Measurements from ENCODE around the gene CTU2. TPM values are rescaled to one million over a fixed set of nuclear protein-coding genes. Genes with fewer than 3 reads are reported as not detected.

The CTU2 gene
- total RNA-seq, 2 donors from 2014 or later: 15.0 to 19.1 TPM

GRCh38 chr16:88762258-88762870 lies 56.1 kb downstream of the CTU2 start:
- Histone ChIP-seq H3K4me1 (replicated peaks) (peaks cover 61% of the 10 kb centered on the region), H3K9me3 (no peaks in the 10 kb centered on the region), H3K27ac (peak overlapping the region; percentile 87 to 95), H3K36me3 (no peaks in the 10 kb centered on the region), H3K27me3 (replicated peaks; ENCODE audit: insufficient read depth) (no peaks in the 10 kb centered on the region), H3K4me3 (no peak overlapping the region)
- intact Hi-C loops (cut with DNase I): no loop called here
- WGBS: 71% methylated on average over 9 of the region's 16 CpGs
- no peak for DNase-seq (ENCODE audit: low spot score)
- TF ChIP-seq, protein P1, sequence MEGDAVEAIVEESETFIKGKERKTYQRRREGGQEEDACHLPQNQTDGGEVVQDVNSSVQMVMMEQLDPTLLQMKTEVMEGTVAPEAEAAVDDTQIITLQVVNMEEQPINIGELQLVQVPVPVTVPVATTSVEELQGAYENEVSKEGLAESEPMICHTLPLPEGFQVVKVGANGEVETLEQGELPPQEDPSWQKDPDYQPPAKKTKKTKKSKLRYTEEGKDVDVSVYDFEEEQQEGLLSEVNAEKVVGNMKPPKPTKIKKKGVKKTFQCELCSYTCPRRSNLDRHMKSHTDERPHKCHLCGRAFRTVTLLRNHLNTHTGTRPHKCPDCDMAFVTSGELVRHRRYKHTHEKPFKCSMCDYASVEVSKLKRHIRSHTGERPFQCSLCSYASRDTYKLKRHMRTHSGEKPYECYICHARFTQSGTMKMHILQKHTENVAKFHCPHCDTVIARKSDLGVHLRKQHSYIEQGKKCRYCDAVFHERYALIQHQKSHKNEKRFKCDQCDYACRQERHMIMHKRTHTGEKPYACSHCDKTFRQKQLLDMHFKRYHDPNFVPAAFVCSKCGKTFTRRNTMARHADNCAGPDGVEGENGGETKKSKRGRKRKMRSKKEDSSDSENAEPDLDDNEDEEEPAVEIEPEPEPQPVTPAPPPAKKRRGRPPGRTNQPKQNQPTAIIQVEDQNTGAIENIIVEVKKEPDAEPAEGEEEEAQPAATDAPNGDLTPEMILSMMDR (IDR thresholded peaks at IDR 0.05): no peak
- TF ChIP-seq POLR2A (IDR thresholded peaks at IDR 0.05) (no peak), POLR2AphosphoS5 (IDR thresholded peaks at IDR 0.05) (no peak)

DNA sequence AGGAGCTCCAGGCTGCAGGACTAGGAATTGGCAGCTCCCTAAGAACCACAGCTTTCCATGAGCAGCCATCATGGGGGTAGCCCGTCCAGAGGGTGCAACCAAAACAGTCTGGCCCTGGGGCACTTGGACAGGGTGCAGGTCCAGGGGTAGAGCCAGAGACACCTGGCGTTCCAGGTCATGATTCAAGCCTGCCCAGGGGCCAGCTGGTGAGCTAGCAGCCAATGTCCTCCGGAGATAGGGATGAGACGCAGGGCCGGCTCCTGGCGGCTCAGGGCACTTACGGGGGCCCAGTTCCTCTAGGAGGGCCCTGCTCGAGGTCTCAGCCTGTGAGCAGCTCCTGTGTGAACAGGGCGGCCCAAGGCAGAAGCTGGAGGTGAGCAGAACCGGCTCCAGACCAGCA lies 56.6 kb downstream of the CTU2 start:
- WGBS: 82% methylated on average over 10 of the region's 10 CpGs
- no peaks in the 10 kb centered on the region for H3K27me3 ChIP-seq (replicated peaks; ENCODE audit: insufficient read depth)
- H3K27ac ChIP-seq: peak overlapping the region; percentile 87 to 95
- TF ChIP-seq, protein P1 (IDR thresholded peaks at IDR 0.05): no peak
- TF ChIP-seq POLR2A (IDR thresholded peaks at IDR 0.05): no peak
- no peak for TF ChIP-seq POLR2AphosphoS5 (IDR thresholded peaks at IDR 0.05)
- H3K4me3 ChIP-seq: no peak overlapping the region
- no peaks in the 10 kb centered on the region for H3K9me3 ChIP-seq
- no peak for DNase-seq (ENCODE audit: low spot score)
- peaks cover 56% of the 10 kb centered on the region for H3K4me1 ChIP-seq (replicated peaks)
- no peaks in the 10 kb centered on the region for H3K36me3 ChIP-seq
- intact Hi-C loops (cut with DNase I): no loop called here

DNA sequence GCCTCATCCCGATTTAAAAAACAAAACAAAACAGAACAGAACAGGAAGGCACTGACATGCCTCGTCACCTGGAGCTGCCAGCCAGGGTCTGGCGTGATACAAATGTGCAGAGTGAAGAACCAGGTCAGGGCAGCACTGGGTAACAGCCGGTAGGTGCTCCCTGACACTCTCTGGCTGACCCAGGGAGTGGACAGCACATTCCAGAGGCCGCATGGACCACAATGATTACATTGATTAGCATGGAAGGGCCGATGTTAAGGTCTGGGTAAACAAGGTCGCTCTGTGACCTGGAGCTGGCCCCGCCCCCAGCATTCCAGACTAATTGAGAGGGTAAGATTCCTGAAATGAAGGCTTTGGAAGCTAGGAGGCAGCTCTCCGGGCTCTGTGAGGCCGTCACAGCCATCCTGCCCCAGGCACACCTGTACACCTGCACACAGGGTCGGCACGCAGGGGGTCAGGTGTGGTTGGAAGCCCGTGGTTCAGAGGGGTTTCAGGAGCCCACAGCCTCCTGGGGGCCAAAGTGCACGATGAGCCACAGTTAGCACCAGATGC lies 57.3 kb downstream of the CTU2 start:
- 63% methylated on average over 14 of the region's 14 CpGs for WGBS
- DNase-seq (ENCODE audit: low spot score): no peak
- TF ChIP-seq POLR2A (IDR thresholded peaks at IDR 0.05) (no peak), POLR2AphosphoS5 (IDR thresholded peaks at IDR 0.05) (no peak)
- TF ChIP-seq, protein P1 (IDR thresholded peaks at IDR 0.05): no peak
- Histone ChIP-seq H3K4me3 (no peak overlapping the region), H3K27me3 (replicated peaks; ENCODE audit: insufficient read depth) (no peaks in the 10 kb centered on the region), H3K4me1 (replicated peaks) (peaks cover 57% of the 10 kb centered on the region), H3K36me3 (no peaks in the 10 kb centered on the region), H3K27ac (peak overlapping the region; percentile 87 to 95), H3K9me3 (no peaks in the 10 kb centered on the region)
- intact Hi-C loops (cut with DNase I): no loop called here

DNA sequence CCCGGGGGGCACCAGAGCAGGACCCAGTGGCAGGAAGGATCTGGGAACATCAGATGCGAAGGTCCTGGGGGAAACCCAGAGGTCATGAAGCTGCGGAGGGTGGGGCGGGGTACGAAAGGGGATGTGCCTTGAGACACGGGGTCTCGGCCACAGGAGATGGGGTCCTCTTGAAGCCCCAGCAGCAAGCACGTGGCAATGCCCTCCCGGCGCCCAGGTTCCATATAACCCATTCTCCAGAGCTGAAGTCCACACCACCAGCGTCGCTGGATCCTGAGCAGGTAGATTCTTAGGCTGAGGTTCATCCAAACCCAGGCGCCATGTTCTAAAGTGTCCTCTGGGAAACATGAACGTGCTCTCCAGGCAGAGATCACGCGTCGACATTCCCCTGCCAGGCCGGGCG lies 57.8 kb downstream of the CTU2 start:
- DNase-seq (ENCODE audit: low spot score): no peak
- H3K27me3 ChIP-seq (replicated peaks; ENCODE audit: insufficient read depth): no peaks in the 10 kb centered on the region
- peaks cover 59% of the 10 kb centered on the region for H3K4me1 ChIP-seq (replicated peaks)
- H3K9me3 ChIP-seq: no peaks in the 10 kb centered on the region
- peak overlapping the region in 1 of 2 donors; percentile 95 for H3K27ac ChIP-seq
- TF ChIP-seq POLR2AphosphoS5 (IDR thresholded peaks at IDR 0.05) (no peak), POLR2A (IDR thresholded peaks at IDR 0.05) (no peak)
- TF ChIP-seq, protein P1 (IDR thresholded peaks at IDR 0.05): no peak
- 93% methylated on average over 19 of the region's 19 CpGs for WGBS
- no peaks in the 10 kb centered on the region for H3K36me3 ChIP-seq
- H3K4me3 ChIP-seq: no peak overlapping the region
- intact Hi-C loops (cut with DNase I): no loop called here

DNA sequence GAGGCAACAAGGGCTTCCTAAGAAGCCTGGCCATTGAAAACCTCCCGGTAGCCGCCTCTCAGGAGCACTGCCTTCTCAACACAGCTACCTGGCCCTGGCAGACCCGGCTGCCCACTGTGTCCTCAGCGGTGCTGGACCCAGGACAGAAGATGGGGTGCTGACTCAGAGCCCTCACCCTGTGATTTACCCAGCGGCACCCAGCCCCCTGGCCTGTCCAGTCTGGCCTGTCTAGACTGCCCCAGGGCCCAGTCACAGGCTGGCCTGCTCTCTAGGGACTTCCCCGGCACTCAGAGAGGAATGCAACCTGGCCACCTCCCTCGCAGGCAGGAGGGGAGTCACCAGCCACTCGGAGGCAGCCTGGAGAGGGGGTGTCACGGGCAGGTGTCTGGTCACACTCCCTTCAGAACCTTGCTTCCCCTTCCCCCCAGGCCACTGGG lies 58.6 kb downstream of the CTU2 start:
- peak; percentile 91 for DNase-seq (ENCODE audit: low spot score)
- intact Hi-C loops (cut with DNase I): no loop called here
- Histone ChIP-seq H3K9me3 (no peaks in the 10 kb centered on the region), H3K27ac (peak overlapping the region; percentile 56 to 95), H3K27me3 (replicated peaks; ENCODE audit: insufficient read depth) (no peaks in the 10 kb centered on the region), H3K36me3 (no peaks in the 10 kb centered on the region), H3K4me3 (no peak overlapping the region), H3K4me1 (replicated peaks) (peaks cover 61% of the 10 kb centered on the region)
- WGBS: 36% methylated on average over 9 of the region's 9 CpGs
- TF ChIP-seq POLR2AphosphoS5 (IDR thresholded peaks at IDR 0.05): peak; percentile 89
- TF ChIP-seq, protein P1 (IDR thresholded peaks at IDR 0.05): no peak
